Stimulated activated CD8-positive, alpha-beta memory T cell treated with anti-CD3 and anti-CD28 coated beads, Interleukin-12 subunit alpha, Interleukin-12 subunit beta, amount 100 ng/mL, for 24 hours (primary cell): ENCODE data around the gene C1orf53.
"Not testable (repeated sequence)": the region's sequence is repeated elsewhere in the genome, so short reads cannot be mapped to it uniquely, and the experiment has no call there.

ENCODE experiments used
- DNase-seq: peaks from one replicate; pipeline ENCODE4 v3.0.0-alpha.2; 2020; ENCODE audit errors: extremely low read depth

Gene C1orf53

DNA sequence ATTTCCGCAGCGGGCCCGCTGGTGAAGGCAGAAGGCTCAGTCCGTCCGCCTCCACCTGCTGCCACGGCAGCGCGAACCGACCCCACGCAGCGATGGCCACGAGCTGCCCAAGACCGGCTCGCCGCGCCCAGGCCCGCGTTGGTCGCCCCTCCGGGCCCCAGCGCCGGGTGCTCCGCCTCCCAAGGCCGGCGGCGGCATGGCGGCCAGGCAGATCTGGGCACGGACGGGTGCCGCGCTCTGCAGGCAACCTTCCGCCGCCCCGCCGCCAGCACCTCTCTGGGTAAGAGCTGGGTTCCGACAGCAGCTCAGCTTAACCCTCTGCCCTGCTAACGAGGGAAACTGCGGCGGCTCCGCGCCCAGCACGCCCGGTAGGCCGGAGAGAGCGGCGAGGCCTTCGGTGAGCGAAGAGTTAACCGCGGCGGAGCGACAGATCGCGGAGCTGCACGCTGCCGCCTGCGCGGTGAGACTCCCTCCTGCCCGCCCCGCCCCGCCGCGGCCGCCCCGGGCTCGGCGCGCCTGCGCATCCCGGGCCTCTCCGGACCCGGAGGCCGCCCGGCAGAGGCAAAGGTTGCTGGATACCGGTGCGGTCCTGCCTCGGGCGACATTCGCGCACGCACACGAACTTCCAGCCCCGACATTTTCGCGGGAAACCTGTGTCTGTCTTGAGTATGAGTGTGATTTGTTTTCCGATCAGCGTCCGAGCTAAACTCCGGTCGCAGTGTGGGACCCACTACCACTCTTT is at the start of gene C1orf53:
TSS of gene C1orf53 (plus strand) at position 177 of the 742 bp plus-strand sequence. CDS start at position 197, 20 bp downstream.
- DNase-seq, result peak; percentile 66

DNA sequence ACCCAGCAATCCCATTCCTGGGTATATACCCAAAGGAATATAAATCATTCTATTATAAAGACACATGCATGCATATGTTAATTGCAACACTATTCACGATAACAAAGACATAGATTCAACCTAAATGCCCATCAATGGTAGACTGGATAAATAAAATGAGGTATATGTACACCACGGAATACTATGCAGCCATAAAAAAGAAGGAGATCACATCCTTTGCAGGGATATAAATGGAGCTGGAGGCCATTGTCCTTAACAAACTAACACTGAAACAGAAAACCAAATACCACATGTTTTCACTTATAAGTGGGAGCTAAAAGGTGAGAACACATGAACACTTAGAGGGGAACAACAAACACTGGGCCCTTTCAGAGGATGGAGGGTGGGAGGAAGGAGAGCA is 46.7 kb upstream of the C1orf53 start:
- DNase-seq, result not testable (repeated sequence)

DNA sequence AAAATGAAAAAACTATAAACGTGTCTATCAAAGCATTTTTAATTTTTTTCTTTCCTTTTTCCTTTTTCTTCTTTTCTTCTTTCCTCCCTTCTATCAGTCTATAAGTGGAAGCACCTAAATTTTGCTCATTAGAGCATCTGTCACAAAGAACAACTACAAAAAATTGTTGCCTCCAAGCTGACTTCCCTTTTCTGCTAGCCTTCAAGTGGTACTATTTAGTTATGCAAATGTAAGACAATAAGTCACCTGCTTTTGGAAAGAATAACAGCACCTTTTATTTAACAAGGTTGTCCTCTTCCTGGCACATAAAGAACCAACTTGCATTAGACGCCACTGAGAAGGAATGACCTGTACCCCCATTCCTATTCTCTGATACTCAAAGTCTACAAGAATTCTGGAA is 45.0 kb upstream of the C1orf53 start:
- DNase-seq, result no peak

DNA sequence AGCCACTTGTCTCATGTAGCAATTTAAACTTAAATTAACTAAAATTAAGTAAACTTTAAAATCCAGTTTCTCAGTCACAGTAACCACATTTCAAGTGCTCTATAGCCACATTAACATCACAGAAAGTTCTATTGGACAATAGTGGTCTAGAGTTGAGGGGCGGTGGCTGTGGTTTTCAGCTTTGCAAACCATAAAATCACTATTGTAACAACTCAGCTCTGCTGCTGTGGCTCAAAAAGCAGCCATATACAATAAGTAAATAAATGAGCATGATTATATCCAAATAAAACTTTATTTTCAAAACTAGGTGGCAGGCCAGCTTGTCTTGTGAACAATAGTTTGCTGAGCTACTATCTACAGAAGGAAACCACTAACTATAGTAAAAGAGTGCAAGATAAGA is 43.4 kb upstream of the C1orf53 start:
- no peak for DNase-seq

DNA sequence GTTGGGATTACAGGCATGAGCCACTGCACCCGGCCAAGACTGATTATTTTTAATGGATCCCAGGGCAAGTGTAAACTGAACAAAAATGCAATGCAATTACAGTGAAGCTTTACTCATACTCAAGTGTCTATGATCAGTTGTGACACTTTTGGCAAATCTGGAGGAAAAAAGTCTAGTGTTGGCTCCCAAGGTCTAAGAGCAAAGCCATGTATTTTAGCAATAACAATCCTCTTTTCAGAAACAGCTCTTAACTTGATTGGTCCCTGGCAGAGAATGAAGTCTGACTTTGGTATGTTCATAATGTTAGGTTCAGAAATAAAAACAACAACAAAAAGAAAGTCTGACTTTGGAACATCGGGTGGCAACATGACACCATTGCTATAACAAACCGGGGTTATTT is 40.2 kb upstream of the C1orf53 start:
- no peak for DNase-seq

DNA sequence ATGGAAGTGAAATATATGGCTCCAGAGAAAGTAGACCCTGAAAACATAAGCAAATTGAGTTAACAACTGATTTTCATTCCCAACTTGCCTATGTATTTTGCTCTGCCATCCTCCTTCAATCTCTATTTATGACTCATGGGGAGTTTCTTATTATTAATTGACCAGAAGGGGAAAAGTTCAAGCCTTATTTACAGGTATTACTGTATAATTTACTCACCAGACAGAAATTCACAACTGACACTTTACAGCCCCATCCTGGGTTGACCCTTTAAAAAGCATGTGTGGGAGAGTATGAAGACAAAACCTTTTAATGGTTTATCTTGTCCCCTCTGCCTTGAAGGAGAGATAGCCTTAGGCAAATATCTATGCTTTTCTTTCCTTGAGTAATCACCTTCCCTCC is 39.8 kb upstream of the C1orf53 start:
- DNase-seq, result no peak

DNA sequence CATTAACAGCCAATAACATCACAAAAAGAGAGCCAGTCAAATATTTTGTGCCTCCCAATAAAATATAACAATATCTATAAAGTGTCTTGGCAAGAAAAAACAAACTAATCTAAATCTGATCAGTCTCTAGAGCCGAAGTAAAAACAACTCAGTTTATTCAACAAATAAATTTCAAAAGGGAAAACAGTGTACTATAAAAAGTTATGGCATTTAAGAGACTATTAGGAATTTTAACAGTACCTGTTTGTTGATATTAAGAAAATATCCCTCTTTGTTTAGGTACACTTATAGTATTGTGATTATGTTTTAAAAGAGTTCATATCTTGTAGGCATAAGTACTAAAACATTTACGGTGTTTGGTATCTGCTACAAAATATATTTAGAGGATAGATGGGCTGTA is 36.6 kb upstream of the C1orf53 start:
- DNase-seq, result no peak

DNA sequence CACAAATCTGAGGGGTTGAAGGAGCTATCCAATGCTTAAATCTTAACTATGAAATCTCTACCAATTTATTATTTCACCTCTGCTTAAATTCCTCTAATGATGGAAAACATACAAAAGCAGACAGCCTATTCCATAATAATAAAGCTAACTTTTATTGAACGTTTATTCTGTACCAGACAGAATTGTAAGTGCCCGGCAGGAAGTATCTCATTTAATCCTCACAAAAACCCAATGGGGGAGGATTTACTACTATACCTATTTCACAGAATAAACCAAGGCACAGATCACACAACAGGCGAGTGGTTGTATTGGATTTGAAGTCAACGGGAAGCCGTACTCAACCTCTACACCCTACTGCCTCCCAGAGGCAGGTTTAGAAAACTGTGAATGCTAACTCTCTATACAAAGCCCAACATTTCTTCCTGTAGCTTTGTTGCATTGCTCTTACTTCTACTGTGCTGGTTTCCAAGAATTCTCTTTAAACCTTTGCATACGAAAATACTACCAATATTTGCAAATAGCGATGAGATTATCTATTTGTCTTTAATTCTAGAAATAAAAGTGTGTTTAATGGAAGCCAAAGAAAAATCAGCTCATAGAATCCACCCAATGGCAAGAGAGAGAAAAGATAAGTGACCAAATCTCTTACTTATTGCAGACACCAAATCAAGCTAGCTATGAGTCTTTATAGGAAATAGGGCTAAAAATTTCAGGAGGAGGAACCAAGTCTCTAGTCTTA is 33.5 kb upstream of the C1orf53 start:
- DNase-seq, result no peak

DNA sequence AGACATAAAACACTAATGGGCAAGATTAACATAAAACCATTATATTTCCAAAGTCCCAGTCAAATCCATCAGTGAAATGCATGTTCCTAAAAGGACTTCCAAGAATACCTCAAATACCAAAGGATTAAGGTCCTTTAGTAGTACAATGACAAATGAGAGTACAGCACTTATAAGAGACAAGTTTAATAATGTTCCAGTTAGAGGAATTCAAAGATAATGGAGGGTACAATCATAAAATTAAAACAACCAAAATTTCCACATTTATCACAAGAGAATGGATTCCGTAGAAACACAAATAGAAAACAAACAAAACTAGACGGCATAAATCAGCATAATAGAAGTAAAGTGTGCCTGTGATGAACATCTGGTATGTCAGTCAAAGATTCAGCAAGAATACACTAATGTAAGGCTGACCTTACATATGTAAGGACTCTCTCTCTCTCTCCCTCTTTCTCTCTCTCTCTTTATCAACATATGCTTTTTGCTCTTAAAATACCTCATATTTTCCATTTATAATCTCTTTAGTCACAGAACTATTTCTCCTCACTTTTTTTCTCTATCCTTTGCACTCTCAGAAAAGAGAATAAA is 32.8 kb upstream of the C1orf53 start:
- no peak for DNase-seq

DNA sequence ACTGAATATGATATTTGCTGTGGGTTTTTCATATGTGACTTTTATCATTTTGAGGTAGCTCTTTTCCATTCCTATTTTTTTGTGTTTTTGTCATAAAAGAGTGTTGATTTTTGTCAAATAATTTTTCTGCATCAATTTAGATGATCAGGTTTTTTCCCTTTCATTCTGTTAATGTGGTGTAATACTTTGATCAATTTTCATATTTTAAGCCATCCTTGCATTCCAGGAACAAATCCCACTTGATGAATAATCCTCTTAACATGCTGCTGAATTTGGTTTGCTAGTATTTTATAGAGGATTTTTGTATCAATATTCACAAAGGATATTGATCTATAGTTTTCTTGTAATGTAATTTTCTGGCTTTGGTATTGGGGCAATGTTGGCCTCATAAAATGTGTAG is 25.5 kb upstream of the C1orf53 start:
- no peak for DNase-seq

DNA sequence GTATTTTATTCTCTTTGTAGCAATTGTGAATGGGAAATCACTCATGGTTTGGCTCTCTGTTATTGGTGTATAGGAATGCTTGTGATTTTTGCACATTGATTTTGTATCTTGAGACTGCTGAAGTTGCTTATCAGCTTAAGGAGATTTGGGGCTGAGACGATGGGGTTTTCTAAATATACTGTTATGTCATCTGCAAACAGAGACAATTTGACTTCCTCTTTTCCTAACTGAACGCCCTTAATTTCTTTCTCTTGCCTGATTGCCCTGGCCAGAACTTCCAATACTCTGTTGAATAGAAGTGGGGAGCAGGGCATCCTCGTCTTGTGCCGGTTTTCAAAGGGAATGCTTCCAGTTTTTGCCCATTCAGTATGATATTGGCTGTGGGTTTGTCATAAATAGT is 22.0 kb upstream of the C1orf53 start:
- not testable (repeated sequence) for DNase-seq

DNA sequence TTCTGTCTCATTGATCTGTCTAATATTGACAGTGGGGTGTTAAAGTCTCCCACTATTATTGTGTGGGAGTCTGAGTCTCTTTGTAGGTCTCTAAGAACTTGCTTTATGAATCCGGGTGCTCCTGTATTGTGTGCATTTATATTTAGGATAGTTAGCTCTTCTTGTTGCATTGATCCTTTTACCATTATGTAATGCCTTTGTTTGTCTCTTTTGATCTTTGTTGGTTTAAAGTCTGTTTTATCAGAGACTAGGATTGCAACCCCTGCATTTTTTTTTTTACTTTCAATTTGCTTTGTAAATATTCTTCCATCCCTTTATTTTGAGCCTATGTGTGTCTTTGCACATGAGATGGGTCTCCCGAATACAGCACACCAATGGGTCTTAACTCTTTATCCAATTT is 20.2 kb upstream of the C1orf53 start:
- DNase-seq, result not testable (repeated sequence)

DNA sequence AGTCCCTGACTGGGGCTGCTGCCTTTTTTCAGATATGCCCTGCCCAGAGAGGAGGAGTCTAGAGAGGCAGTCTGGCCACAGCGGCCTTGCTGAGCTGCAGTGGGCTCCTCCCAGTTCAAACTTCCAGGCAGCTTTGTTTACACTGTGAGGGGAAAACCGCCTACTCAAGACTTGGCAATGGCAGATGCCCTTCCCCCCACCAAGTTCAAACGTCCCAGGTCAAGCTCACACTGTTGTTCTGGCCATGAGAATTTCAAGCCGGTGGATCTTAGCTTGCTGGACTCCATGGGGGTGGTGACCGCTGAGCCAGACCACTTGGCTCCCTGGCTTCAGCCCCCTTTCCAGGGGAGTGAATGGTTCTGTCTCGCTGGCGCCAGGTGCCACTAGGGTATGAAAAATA is 18.3 kb upstream of the C1orf53 start:
- no peak for DNase-seq

DNA sequence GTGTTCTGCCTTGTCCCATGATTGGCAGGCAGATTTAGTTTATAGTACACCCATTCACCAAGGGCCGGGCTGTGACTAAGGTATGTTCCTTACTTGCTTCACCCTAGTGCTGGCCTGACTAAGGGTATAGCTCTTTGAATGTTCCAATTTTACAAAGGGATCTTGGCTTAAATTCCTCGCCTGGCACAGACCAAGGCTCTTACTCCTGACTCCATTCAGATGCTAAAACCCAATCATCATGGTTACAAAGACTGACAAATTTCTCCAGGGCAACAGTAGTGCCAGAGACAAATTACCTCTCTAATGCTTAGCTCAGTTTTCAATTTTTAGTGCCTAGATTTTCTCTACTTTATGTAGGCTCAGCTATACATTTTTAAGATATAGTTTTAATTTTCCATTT is 11.5 kb upstream of the C1orf53 start:
- DNase-seq, result no peak

DNA sequence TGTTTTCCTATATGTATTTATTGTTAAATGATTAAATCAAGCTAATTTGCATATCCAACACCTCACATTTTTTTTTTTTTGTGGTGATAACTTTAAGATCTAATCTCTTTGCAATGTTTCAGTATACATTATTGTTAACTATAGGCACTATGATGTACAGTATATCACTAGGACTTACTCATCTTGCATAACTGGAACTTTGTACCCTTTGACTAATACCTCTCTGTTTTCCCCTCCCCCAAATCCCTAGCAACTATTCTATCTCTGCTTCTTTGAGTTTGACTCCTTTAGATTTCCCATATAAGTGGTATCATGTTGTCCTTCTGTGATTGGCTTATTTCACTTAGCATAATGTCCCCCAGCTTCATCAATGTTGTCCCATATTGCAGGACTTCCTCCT is 9.7 kb upstream of the C1orf53 start:
- no peak for DNase-seq

DNA sequence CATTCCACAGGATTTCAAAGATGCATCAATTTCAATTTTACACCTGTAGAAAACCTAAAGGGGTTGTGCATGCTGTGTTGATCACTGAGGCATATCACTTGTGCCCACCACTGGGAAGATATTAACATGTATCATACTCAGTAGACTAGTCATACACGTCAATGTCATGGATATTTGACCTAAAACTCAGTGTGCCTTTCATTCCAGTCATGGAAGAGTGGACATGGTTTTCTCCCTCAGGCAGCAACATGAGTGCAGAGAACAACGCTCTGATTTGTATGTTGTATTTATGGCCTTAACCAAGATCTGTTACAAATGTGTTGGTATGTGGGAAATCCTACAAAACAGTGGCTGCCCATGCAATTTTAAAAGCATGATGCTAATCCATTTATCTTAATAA is 6.1 kb upstream of the C1orf53 start:
- no peak for DNase-seq

DNA sequence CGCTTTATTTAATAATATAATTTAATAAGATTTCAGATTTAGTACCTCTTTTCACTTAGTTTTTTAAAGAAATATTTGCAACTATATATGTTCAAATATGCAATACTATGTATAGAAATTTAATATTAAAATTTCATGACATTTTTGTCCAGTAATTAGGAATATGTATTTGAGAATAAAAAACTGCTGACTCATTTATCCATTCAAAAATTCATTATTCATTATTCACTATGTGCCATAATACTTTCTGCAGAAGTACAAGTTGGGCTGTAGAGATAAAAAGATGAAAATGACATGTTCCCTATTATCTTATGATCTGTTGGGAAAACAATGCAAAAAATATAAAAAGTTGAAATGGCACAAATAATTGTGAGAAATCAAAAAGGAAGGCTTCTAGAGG is 3.4 kb upstream of the C1orf53 start:
- DNase-seq, result no peak

DNA sequence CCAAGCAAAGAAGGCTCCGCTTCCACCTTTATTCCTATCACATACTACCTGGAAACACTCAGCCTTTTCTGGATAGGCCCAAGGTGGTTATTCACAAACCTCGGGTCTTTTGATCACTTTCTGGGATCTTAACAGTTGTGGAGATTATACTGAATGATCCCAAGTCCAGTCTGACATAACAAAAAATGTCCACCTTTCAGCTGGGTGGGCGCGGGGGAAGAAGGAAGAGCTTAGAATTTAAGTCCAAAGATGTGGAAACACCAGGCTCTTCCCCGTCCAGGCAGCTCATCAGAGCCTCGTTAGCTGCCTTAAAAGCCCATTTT is 338 bp upstream of the C1orf53 start:
- no peak for DNase-seq

DNA sequence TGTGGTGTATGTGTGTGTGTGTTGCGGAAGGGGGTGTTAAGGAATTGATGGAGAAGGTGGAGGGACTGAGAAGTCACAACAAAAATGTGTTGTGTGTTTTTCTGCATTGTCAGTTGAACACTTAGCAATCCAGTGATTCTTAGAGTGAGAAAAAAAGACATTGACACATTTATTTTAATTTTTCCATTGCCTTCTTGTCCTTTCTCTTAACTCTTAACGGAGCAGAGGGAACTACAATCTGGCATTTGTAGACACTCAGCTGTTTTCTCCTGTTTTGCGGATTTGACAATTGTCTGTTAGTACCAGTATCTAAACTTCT is 725 bp downstream of the C1orf53 start:
- DNase-seq, result no peak

DNA sequence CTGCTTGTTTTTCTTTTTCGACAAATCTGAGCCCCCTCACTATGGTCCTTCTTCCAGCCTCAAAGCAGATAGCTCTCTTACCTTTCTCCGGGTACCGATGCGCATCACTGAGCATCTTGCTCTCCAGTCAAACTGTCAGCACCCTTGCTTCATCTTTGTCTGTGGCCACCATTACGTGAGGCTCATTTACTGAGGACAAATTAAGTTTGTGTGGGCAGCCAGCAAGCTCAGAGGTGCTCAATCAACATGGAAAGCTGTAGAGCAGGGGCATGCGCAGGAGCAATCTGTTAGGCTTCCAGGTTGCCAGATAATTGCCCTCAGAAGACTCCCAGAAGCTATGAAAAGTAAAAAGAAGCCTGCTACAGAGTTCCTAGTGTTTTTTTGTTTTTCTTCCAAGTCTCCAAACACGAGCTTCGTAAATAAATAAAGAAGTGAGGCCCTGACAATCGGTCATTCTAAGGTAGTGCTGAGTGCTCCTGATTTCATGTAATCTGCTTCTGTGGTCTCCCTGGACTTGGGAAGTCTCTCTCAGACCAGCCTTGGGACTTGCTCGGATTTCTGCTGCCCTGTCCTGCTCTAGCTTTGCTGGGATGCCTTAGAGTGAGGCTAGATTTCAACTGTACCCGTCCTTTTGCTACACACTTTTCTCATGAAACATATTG is 1.8 kb downstream of the C1orf53 start:
- DNase-seq, result no peak

DNA sequence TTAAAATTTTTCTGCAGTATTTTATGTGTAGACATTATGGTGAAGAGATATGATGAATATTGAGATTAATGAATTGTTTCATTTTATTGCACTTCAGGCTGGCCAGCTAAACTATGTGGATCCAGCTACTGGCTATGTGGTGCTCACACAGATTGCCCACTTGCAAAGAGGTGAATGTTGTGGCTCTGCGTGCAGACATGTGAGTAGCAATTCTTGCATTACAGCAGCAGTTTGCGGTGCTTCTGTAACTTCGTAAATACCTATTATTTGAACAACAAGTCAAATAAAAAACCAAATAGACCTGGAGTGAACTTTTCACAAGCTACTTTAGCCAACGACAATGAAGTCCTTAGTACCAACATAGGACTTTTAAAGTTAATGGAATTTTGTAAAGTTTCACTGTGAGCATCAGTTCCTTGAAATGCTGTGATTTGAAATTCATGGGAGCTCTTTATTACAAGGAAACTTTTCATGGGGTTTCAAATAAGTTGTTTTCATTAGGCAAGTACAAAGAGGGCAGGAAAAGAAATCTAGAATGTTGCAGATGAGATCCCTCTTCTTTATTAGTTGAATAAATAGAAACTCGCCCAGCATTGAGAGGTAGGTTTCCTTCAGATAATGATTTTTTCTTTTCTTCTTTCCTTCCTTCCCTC is 3.4 kb downstream of the C1orf53 start:
- no peak for DNase-seq

DNA sequence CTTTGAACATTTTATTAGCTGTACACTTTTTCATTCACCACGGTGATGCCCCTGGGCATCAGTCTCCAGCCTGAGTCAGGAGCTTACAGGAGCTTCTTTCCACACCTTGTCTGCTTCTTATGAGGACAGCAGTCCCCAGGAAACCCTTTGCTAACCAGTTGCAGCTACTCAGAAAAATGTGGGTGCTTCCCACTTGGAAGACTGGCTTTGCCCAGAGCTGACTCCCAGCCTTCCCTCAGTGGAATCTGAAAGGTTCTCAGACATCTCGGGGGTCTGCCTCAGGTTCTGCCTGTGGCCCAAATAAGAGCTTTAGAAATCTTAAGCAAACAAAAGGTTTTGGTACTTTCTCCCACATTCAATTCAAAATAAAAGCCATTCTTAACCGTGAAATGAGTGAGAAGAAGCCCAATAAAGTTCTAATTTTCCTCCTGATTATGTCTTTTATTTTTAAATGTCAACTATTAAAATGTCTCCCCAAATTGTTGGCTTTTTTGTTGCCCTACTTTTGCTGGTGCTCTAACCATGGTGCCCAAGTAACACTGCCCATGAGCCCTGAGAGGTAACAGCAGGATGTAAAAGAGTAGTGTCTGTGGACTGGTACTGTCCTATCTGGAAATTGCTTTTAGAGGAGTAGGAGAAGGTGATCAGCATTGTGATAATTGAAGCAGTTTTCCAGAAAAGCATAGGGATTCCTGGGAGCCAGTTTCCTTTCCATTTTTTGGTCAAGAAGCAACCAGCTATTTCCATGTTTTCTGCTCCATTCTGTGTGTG is 5.6 kb downstream of the C1orf53 start:
- no peak for DNase-seq
